ENCODE measurements around the gene EXTL1.

The EXTL1 gene

DNA sequence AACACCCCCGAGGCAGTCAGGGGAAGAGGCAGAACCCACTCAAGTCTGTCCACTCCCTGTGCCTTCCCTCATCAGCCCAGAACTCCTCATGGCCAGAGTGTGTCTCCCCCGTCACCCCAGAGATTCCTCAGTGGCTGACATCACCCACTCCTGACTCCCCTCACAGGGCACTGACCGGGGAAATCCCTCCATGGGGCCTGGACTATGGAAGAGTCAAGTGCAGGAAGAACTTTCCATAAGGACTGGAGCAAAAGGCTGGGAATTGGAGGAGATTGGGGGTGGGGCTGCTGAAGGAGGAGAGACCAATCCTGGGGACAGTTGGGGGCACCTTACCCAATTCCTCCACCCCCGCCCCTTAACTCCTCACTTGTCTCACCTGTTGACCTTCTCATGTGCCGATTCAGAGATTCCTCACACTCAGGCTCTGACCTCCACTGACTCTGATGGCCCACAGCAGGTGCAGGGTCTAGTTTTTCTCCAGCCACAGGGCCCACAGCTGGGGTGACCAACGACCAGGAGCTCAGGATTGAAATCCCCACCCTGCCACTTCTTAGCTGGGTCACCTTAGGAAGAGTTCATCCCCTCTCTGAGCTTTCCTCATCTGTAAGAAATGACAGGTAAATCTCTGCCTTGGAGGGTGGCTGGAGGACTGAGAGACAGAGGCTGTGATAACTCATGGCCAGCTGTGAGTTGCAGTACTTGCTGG lies 481 bp upstream of the EXTL1 start:
- Mint-ChIP-seq H3K27me3 (peaks cover 0 to 13% of the 10 kb centered on the region in 2 donors), H3K4me3 (no peak overlapping the region), H3K27ac (peak overlapping the region in 1 of 2 donors; percentile 41), H3K4me1 (ENCODE audit: low read depth in 2 of 2) (peaks cover 3% of the 10 kb centered on the region in 2 donors), H3K9me3 (no peaks in the 10 kb centered on the region), H3K36me3 (ENCODE audit: insufficient read depth) (no peaks in the 10 kb centered on the region)
- ATAC-seq (replicated peaks) (no peak), DNase-seq (no peak)

DNA sequence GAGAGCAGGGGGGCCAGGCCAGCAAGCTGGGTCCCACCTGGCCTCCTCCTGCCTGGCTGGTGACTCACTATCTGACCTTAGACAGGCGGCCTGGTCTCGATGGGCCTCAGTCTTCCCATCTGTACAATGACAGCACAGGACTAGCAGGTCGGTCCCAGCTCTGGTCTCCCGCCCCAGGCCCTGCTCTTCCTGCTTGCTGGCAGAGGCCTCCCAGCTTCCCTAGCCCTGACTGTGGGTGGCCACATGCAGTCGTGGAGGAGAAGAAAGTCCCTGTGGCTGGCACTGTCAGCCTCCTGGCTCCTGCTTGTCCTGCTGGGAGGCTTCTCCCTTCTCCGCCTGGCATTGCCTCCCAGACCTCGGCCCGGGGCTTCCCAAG lies 817 bp downstream of the EXTL1 start:
- Mint-ChIP-seq H3K27ac (no peak overlapping the region), H3K27me3 (peaks cover 0 to 13% of the 10 kb centered on the region in 2 donors), H3K9me3 (no peaks in the 10 kb centered on the region), H3K4me3 (no peak overlapping the region), H3K4me1 (ENCODE audit: low read depth in 2 of 2) (peaks cover 3% of the 10 kb centered on the region in 2 donors), H3K36me3 (ENCODE audit: insufficient read depth) (no peaks in the 10 kb centered on the region)
- no peak for DNase-seq
- no peak for ATAC-seq (replicated peaks)

DNA sequence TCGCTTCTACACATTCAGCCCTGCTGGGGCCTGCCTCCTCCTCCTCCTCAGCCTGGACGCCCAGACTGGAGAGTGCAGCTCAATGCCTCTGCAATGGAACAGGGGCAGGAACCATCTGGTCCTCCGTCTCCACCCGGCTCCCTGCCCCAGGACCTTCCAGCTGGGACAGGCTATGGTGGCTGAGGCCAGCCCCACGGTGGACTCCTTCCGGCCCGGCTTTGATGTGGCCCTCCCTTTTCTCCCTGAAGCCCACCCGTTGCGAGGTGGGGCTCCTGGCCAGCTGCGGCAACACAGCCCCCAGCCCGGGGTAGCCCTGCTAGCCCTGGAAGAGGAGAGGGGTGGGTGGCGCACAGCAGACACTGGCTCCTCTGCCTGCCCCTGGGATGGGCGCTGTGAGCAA lies 1.4 kb downstream of the EXTL1 start:
- Mint-ChIP-seq H3K27me3 (peaks cover 0 to 13% of the 10 kb centered on the region in 2 donors), H3K4me3 (no peak overlapping the region), H3K9me3 (no peaks in the 10 kb centered on the region), H3K4me1 (ENCODE audit: low read depth in 2 of 2) (peaks cover 3% of the 10 kb centered on the region in 2 donors), H3K27ac (no peak overlapping the region), H3K36me3 (ENCODE audit: insufficient read depth) (no peaks in the 10 kb centered on the region)
- DNase-seq: no peak
- no peak for ATAC-seq (replicated peaks)

DNA sequence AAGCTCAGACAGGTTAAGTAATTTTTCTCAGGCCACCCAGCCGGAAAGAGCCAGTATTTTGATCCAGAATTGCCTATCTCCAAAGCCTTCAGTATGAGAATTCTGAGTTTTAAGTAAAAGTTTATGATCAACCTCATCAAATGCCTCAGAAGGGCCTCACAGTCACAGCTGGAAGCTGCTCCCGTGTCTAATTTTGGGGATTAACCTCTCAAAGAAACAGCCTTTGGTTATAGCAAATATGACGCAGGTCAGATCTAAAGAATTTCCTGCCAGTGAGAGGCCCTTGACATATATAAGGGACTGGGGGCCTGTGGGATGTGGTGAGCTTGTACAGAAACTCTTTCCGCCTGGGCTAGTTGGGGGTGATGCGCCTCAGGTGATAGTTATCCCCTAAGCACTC lies 2.3 kb downstream of the EXTL1 start:
- Mint-ChIP-seq H3K4me3 (no peak overlapping the region), H3K36me3 (ENCODE audit: insufficient read depth) (no peaks in the 10 kb centered on the region), H3K27ac (no peak overlapping the region), H3K4me1 (ENCODE audit: low read depth in 2 of 2) (peaks cover 3% of the 10 kb centered on the region in 2 donors), H3K27me3 (peaks cover 0 to 18% of the 10 kb centered on the region in 2 donors), H3K9me3 (no peaks in the 10 kb centered on the region)
- ATAC-seq (replicated peaks): no peak
- DNase-seq: no peak

DNA sequence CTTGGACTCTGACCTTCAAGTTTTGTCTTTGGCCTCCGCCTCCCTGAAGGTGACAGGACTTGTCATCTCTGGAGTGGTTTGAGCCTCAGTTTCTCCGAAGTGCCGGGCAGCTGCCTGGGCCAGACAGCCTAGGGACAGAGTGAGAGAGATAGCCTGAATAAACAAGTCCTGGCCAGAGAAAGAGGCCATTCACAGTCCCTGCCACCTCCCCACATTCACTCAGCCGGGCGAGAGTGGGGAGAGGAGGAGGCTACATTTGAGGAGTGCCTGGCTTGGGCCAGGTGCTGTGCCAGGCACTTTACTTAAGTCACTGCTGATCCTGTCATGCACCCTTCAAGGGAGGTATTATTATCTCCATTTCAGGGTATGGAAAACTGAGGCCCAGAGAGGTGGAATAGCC lies 3.5 kb downstream of the EXTL1 start:
- H3K27me3 Mint-ChIP-seq: peaks cover 0 to 22% of the 10 kb centered on the region in 2 donors
- no peaks in the 10 kb centered on the region for H3K9me3 Mint-ChIP-seq
- H3K4me3 Mint-ChIP-seq: no peak overlapping the region
- no peak overlapping the region for H3K27ac Mint-ChIP-seq
- no peak for DNase-seq
- no peaks in the 10 kb centered on the region for H3K36me3 Mint-ChIP-seq (ENCODE audit: insufficient read depth)
- peaks cover 0 to under 1% of the 10 kb centered on the region in 2 donors for H3K4me1 Mint-ChIP-seq (ENCODE audit: low read depth in 2 of 2)
- ATAC-seq (replicated peaks): no peak

DNA sequence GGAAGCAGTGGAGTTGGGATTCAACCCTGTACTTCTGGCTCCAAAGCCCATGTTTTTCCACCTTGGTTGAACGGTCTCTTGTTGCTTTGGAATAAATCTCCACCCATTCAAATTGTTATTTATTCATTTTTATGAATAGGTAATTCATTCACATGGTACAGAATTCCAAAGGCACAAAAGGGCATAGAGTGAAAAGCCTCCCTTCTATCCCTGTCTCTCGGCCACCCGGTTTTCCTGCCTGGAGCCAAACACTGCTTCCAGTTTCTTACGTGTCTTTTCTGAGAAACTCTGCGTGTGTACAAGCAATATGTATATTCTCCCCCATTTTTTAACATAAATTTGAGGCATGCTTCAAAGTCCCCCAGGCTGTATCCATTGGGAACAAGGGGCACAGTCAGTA lies 3.9 kb downstream of the EXTL1 start:
- Mint-ChIP-seq H3K4me1 (ENCODE audit: low read depth in 2 of 2) (no peaks in the 10 kb centered on the region), H3K27ac (no peak overlapping the region), H3K4me3 (no peak overlapping the region), H3K36me3 (ENCODE audit: insufficient read depth) (no peaks in the 10 kb centered on the region), H3K27me3 (peaks cover 1 to 23% of the 10 kb centered on the region in 2 donors), H3K9me3 (no peaks in the 10 kb centered on the region)
- no peak for DNase-seq
- no peak for ATAC-seq (replicated peaks)

DNA sequence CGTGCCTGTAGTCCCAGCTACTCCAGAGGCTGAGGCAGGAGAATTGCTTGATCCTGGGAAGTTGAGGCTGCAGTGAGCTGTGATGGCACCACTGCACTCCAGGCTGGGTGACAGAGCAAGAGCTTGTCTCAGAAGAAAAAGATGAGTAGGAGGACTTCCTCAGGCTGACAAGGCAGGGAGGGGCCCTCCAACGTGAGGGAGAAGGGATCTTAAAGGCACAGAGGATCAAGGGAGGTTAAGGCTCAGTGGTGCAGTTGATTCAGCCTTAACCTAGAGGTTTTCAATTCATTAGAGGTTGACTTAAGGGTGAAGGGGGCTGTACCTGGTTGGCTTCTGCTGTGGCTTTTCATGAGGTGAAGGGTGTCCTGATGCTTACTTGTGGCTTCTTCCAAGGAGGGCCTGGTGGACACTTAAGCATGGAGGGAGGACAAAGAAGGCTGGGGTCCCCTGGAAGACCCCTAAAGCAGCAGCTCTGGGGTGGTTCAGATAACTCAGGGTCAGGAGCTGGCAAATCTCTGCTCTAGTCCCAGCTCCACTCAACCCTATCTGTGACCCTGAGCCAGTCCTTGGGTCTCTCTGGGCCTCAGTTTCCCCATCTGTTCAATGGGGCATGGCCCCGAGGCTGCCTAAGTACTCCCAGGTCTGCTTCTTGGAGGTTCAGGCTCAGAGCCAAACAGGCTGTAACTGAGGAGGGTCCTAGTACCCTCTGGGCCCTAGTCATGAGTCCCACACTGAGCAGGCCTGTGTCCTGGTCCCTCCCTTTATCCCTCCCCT lies 6.3 kb downstream of the EXTL1 start:
- ATAC-seq (replicated peaks) (no peak), DNase-seq (no peak)
- no peaks in the 10 kb centered on the region for H3K4me1 Mint-ChIP-seq (ENCODE audit: low read depth in 2 of 2)
- no peaks in the 10 kb centered on the region for H3K36me3 Mint-ChIP-seq (ENCODE audit: insufficient read depth)
- no peak overlapping the region for H3K4me3 Mint-ChIP-seq
- no peak overlapping the region for H3K27ac Mint-ChIP-seq
- H3K27me3 Mint-ChIP-seq: peaks cover 9 to 34% of the 10 kb centered on the region in 2 donors
- H3K9me3 Mint-ChIP-seq: no peaks in the 10 kb centered on the region

DNA sequence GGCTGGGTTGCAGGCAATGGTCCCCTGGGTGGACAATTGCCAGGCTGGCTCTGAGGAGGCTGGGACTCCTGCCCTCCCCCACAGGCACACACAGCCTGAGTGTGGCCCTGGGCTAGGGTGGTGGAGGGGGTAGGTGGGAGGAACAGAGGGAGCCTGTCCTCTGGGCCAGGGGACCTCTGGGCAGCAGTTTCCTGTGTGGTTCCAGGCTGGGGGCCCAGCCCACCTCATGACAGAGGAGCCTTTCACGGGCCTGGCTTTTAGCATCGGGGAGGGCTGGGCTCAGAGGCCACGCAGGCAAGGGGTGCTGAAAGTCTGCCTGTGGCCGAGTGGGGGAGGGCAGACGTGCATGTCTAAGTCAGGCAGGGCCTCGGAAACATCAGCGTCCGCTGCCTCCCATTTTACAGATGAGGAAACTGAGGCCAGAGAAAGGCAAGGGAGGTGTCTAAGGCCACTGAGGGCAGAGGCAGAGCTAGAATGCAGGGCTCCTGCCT lies 7.0 kb downstream of the EXTL1 start:
- peaks cover 9 to 34% of the 10 kb centered on the region in 2 donors for H3K27me3 Mint-ChIP-seq
- DNase-seq: no peak
- H3K4me1 Mint-ChIP-seq (ENCODE audit: low read depth in 2 of 2): no peaks in the 10 kb centered on the region

DNA sequence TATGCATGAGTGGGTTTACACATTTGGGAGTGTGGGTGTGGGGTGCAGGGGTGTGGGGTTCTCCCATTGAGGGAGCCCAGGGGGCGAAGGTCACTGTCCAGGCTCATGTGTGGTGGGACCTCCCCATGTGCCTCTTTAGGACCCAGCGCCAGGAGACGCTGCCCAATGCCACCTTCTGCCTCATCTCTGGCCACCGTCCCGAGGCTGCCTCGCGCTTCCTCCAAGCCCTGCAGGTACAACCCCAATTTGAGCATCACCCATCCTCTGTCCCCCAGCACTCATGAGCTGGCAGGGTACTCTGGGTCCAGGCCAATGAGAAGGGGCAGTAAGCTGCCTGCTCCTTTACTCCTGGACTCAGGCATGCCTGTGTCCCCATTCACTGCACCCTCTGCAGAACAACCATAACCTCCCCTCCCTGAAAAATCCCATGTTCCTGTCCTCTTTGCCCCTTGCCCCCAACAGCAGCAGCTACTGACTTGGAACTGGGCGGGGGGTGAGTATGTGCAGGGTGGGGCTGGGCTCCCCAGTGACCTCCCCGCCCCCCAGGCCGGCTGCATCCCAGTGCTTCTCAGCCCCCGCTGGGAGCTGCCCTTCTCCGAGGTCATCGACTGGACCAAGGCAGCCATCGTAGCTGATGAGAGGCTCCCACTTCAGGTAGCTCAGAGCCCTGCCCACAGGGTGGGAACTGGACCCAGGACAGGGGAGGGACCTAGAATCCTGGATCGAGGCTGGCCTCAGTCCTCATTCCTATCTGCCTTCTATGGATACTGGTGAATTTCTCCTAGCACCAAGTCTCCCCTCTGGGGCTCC lies 7.7 kb downstream of the EXTL1 start:
- Mint-ChIP-seq H3K27me3 (peaks cover 9 to 39% of the 10 kb centered on the region in 2 donors), H3K4me3 (no peak overlapping the region), H3K4me1 (ENCODE audit: low read depth in 2 of 2) (peaks cover 0 to 2% of the 10 kb centered on the region in 2 donors), H3K36me3 (ENCODE audit: insufficient read depth) (peaks cover 1% of the 10 kb centered on the region), H3K27ac (no peak overlapping the region), H3K9me3 (no peaks in the 10 kb centered on the region)
- ATAC-seq (replicated peaks) (no peak), DNase-seq (no peak)

More for the DNA sequence above, 7.0 kb downstream of the EXTL1 start:
- H3K4me3 Mint-ChIP-seq: no peak overlapping the region
- H3K36me3 Mint-ChIP-seq (ENCODE audit: insufficient read depth): no peaks in the 10 kb centered on the region
- no peak for ATAC-seq (replicated peaks)
- H3K9me3 Mint-ChIP-seq: no peaks in the 10 kb centered on the region
- no peak overlapping the region for H3K27ac Mint-ChIP-seq

DNA sequence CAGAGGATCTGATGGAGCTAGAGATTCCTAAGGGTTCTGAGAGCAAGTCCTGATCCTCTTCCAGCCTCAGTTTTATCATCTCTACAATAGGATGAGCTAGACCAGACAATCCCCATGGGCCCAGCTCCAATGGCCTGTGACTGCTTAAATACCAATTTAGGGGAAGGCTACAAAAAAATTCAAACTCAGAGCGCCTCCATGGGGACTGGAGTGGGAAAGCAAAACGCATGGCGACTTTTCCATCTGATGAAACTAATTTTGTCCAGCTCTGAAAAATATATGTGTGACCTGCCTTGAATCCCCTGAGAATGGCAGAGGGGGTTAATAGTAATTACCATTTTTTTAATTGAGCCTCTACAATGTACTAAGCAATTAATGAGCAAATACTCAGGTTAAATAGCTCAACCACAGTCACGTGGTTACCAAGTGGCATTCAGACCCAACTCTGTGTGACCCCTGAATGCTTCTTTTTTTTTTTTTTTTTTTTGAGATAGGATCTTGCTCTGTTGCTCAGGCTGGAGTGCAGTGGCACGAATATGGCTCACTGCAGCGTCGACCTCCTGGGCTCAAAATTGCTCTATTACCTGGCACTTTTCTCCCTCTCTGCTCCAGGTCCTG lies 8.4 kb downstream of the EXTL1 start:
- H3K4me1 Mint-ChIP-seq (ENCODE audit: low read depth in 2 of 2): peaks cover 6 to 9% of the 10 kb centered on the region in 2 donors

DNA sequence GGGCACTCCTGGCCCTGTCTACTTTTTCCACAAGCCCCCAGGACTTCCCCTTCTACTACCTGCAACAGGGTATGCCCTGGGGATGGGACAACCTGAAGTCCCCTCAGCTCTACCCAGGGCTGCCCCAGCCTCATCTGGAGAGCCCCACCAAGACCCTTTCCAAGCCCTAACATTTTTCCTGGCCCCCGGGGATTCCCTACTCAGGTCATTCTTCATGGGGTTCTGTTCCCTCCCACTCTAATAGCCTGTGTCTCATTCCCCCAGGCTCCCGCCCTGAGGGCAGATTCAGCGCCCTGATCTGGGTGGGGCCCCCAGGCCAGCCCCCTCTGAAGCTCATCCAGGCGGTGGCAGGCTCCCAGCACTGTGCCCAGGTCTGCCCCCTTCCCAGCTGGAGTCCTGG lies 9.6 kb downstream of the EXTL1 start:
- H3K4me1 Mint-ChIP-seq (ENCODE audit: low read depth in 2 of 2): peaks cover 13 to 18% of the 10 kb centered on the region in 2 donors
- H3K4me3 Mint-ChIP-seq: no peak overlapping the region
- DNase-seq (no peak), ATAC-seq (replicated peaks) (no peak)
- H3K36me3 Mint-ChIP-seq (ENCODE audit: insufficient read depth): peaks cover 14% of the 10 kb centered on the region
- no peak overlapping the region for H3K27ac Mint-ChIP-seq
- H3K27me3 Mint-ChIP-seq: peaks cover 9 to 45% of the 10 kb centered on the region in 2 donors
- no peaks in the 10 kb centered on the region for H3K9me3 Mint-ChIP-seq

More for the DNA sequence above, 8.4 kb downstream of the EXTL1 start:
- H3K27me3 Mint-ChIP-seq: peaks cover 9 to 40% of the 10 kb centered on the region in 2 donors
- H3K27ac Mint-ChIP-seq: no peak overlapping the region
- no peak overlapping the region for H3K4me3 Mint-ChIP-seq
- ATAC-seq (replicated peaks) (no peak), DNase-seq (no peak)
- no peaks in the 10 kb centered on the region for H3K9me3 Mint-ChIP-seq
- peaks cover 5% of the 10 kb centered on the region for H3K36me3 Mint-ChIP-seq (ENCODE audit: insufficient read depth)

DNA sequence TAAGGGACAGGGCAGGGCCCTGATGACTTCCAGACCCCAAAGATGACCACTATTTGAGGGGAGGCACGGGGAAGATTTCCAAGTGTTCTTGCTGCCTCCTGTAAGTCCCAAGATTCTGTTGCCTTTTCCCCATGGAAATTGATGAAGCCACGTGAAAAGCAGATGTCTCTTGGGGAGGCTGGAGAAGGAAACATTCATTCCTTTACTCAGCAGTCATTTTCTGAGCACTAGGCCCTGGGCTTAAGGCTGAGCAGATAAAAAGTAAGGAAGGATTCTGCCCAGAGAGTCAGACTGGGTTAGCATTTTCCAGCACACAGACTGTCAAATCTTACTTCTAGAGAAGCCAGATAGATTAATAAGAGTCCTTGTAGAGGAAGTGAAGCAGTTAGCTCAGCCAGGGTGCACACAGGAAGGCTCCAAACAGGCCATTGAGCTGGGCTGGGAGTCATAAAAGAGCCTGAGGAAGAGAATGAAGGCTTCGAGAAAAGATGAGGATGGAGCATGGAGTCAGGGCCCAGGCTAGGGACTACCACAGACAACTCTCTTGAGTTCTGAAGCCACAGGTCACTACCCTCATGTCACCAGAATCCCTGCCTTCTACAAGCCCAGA lies 10.1 kb downstream of the EXTL1 start:
- Mint-ChIP-seq H3K9me3 (no peaks in the 10 kb centered on the region), H3K36me3 (ENCODE audit: insufficient read depth) (peaks cover 14% of the 10 kb centered on the region), H3K27ac (no peak overlapping the region), H3K4me1 (ENCODE audit: low read depth in 2 of 2) (peaks cover 13 to 21% of the 10 kb centered on the region in 2 donors), H3K4me3 (no peak overlapping the region), H3K27me3 (peaks cover 9 to 49% of the 10 kb centered on the region in 2 donors)
- DNase-seq (no peak), ATAC-seq (replicated peaks) (no peak)

All from effector memory CD8-positive, alpha-beta T cell (primary cell).